Measurements from ENCODE around the gene LSS.
"Not testable (repeated sequence)": the region's sequence is repeated elsewhere in the genome, so short reads cannot be mapped to it uniquely, and the experiment has no call there.

The LSS gene

GRCh38 chr21:46245213-46245915 is 16.8 kb upstream of the LSS start:
- no peak for DNase-seq (ENCODE audit: low read depth in 2 of 2)

- no peak for DNase-seq (ENCODE audit: low read depth in 2 of 2)
Measured at GRCh38 chr21:46244602-46245001, 16.0 kb upstream of the LSS start.

DNA sequence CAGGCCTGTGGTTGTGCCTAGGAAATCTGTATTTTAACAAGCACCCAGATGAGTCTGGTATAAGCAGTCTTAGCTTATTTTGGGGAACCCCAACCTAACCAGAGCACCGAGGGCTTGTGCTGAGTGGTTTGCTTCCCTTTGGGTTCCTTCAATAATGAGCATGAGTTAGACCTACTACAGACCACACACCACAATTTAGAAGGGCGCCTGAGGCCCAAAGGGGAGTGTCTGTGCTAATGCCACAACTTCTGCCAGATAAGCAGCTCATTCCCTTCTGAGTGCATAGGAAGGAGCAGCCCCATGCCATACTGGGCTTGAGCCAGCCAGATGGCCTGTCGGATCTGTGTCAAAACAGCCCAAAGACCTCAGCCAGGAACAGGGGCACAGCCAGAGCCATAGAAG is 15.4 kb upstream of the LSS start:
- no peak for DNase-seq (ENCODE audit: low read depth in 2 of 2)

DNA sequence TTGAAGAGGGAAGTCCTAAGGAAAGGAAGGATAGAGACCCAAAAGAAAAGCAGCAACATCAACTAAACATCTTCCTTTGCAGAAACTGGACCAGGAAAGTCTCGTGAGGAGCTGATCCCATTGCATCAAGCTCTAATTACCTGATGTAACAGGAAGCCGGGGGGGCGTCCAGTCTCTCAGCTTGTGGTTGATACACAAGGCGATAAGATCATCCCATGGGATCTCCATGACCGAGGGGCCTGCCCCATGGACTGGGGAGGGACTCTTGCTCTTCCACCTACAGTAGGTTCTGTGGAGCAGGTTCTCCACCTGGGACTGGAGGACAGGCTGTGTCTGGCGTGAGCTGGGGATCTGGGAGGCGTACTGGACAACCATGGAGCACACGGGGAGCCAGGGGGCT is 14.8 kb upstream of the LSS start:
- DNase-seq (ENCODE audit: low read depth in 2 of 2), result no peak

- DNase-seq (ENCODE audit: low read depth in 2 of 2), result not testable (repeated sequence)
Measured at GRCh38 chr21:46241577-46241976, 13.0 kb upstream of the LSS start.

- DNase-seq (ENCODE audit: low read depth in 2 of 2), result no peak
Measured at GRCh38 chr21:46239817-46240325, 11.3 kb upstream of the LSS start.

DNA sequence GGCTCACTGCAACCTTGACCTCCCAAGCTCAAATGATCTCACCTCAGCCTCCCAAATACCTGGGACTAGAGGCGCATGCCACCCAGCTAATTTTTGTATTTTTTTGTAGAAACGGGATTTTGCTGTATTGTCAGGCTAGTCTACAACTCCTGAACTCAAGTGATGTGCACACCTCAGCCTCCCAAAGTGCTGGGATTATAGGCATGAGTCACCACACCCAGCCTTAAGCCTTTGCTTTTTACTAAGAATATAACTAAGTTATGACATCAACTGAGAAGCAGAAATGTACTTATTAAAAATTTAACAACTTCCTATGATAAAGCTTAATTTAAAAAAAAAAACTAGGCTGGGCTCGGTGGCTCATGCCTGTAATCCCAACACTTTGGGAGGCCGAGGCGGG is 8.9 kb upstream of the LSS start:
- DNase-seq (ENCODE audit: low read depth in 2 of 2), result no peak

DNA sequence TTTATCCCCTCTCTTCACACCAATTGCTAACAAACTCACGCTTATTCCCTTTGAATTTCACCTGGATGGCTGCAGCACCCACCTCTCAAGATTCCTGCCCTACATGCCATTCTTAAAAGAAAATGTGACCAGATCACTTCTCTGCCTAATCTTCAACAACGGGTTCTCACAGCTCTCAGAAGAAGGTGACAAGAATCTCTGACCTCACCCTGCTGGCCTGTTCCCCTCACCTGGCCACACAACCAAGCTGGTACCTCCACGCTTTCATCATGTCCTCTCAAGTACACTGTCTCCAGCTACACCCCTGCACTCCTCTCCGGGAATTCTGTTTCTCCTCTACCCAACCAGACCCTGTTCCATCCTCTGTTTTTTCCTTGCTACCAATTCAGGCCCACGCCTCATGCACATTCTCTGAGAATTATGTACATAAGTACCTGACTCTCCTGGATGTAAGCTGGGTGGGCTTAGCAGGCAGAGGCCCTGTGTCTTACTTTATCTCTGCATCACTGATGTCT is 5.9 kb upstream of the LSS start:
- DNase-seq (ENCODE audit: low read depth in 2 of 2), result no peak

DNA sequence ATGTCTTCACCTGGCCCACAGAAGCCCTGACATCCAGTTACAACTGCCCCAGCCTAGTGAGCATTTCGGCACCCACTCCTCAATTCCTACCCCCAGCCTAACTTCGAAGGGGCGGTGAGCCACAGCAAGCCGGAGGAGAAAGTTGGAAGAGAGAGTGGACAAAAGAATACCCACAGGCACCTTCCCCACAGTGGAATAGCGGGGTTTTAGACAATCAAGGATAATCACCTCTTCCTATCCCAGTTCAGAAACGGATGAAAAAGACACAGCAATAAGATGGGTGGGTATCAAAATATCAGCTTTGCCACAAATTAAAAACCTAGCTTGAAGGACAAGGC is 1.3 kb upstream of the LSS start:
- no peak for DNase-seq (ENCODE audit: low read depth in 2 of 2)

- no peak for DNase-seq (ENCODE audit: low read depth in 2 of 2)
Measured at GRCh38 chr21:46229133-46229922, 754 bp upstream of the LSS start.

DNA sequence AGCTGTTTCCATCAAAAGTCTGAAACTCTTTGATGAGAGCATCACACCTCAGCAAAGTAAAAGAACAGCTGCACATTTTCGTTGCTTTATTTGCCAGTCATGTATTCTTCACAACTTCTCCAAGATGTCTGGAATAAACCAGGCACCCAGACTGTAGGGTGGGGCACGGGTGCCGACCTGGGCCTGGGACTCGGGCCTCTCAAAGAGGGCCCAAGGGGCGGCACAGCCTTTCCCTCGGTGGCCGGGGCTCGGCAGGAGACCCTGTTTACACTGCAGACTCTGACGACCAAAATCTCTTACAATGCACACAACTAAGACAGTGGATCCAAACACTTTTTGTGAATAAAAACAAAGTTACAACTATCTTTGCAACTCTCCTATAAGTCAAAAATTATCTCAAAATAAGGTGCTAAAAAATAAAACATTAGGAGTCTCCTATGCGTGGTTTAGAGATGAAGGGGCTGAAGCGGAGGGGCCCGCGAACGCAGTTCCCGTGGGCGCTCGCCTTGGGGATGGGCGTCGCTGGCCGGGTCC is 696 bp downstream of the LSS start:
- no peak for DNase-seq (ENCODE audit: low read depth in 2 of 2)

- DNase-seq (ENCODE audit: low read depth in 2 of 2), result no peak
Measured at GRCh38 chr21:46226920-46227599, 1.5 kb downstream of the LSS start.

GRCh38 chr21:46226146-46226545 is 2.4 kb downstream of the LSS start:
- no peak for DNase-seq (ENCODE audit: low read depth in 2 of 2)

- not testable (repeated sequence) for DNase-seq (ENCODE audit: low read depth in 2 of 2)
Measured at GRCh38 chr21:46223661-46224060, 4.9 kb downstream of the LSS start.

DNA sequence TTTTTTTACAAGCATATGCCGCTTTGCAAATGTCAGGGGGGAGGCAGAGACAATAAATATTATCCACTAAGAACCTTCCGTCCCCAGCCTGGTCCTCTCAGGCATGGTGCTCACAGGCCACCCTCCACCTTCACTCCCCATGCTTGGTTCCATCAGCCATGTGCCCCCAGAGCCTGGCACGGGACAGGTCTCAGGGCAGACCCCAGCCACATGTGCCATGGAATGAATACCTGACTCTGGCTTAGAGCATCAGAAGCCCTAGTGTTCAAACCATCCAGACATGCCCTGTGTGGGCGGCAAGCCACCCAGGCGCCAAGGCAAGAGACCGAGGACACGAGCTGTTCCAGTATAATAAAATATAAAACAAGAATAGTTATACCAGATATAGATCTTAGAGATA is 5.4 kb downstream of the LSS start:
- DNase-seq (ENCODE audit: low read depth in 2 of 2), result no peak

GRCh38 chr21:46222436-46223116 is 6.0 kb downstream of the LSS start:
- DNase-seq (ENCODE audit: low read depth in 2 of 2), result no peak

- no peak for DNase-seq (ENCODE audit: low read depth in 2 of 2)
Measured at GRCh38 chr21:46221664-46222435, 6.7 kb downstream of the LSS start.

- DNase-seq (ENCODE audit: low read depth in 2 of 2), result no peak
Measured at GRCh38 chr21:46220847-46221246, 7.7 kb downstream of the LSS start.

DNA sequence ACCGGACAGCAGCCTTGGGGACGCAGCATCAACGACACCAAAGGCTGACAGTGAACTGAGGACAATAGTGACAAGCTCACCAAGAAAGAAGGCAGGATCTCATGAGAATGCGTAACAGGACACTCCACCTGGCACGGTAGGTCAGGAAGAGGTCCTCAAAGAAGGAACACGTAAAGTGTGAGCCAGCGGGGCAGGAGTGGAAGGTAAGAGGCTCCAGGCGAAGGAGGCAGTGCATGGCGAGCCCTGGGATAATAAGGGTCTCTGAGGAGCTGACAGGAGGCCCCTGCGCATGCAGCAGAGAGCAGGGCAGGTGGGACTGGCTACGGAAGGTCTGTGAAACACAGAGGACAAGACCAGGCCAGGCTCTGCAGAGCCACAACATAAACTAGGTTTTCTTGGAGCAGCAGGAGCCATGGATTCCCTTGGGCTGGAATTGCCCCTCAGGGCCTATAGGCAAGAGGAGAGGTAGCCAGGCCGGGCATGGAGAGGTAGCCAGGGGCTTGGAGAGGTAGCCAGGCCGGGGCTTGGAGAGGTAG is 8.2 kb downstream of the LSS start:
- DNase-seq (ENCODE audit: low read depth in 2 of 2), result no peak

- no peak for DNase-seq (ENCODE audit: low read depth in 2 of 2)
Measured at GRCh38 chr21:46219591-46220239, 8.9 kb downstream of the LSS start.

Data from stimulated activated CD8-positive, alpha-beta memory T cell treated with anti-CD3 and anti-CD28 coated beads, Interleukin-2, amount 100 ng/mL, for 48 hours (primary cell).